DMS 273 treated with DMSO at 0.1 percent for 48 hours (cell line): Measurements from ENCODE around the gene ADGRD2.

Source experiments
- DNase-seq: peaks from one replicate; lab custom pipeline; 2025; lab: John Stamatoyannopoulos, UW

The ADGRD2 gene

DNA sequence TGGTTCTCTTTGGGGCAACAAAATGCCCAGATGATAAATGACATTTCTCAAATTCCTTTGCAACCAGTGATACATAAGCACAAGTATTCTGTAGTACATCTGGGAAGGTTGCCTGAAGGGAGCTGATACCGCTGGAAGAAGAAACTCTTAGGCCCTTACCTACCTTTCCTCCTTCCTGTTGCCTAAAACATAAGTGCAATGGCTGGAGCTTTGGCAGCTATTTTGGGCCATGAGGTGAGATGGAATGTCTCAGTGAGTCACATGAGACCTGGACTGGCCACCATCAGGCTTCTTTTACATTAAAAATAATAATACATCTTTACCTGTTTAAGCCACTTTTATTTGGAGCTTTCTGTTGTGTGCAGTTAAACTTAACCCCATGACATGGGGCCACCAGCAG is 11.2 kb upstream of the ADGRD2 start:
- no peak for DNase-seq

DNA sequence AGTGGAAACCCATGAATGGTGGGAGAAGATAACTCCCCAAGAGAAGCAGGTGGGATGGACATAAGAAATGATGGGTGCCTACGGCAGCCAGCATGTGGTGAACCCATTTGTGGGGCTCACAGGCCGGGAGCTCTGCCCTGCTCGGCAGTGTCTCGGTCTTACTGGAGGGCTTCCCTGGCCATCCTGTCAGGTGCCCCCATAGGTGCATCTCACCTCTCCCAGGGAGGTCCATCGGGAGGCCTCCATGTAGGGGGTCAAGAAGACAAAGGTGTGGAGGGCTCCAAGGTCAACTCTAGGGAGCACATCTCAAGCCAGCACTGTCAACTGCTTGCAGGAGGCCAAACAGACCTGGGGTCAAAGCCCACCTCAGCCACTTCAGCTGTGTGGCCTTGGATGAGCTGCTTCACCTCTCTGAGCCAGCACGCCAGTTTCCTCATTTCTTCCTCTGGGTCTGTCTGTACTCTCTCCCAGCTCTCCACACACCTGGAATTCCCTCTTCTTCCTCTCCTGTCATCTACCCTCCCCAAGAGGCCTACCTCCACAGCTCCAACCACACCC is 10.5 kb upstream of the ADGRD2 start:
- no peak for DNase-seq

DNA sequence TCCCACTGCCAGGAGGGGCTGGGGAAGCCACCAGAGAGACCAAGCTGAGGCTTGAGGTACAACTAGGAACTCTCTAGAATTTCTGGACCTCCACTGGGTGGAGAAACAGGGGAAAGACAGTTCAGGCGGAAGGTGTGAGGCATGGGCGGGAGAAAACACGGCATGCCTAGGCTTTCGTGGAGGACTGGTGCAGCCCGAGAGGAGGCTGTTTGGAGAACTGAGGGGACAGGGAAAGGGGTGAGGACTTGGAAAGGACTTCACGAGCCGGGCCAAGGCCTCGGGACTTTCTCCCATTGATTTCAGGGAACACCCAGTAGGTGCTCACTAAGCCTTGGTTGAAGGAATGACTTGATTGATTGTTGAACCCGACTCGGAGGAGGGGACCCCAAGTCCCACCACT is 9.5 kb upstream of the ADGRD2 start:
- no peak for DNase-seq

DNA sequence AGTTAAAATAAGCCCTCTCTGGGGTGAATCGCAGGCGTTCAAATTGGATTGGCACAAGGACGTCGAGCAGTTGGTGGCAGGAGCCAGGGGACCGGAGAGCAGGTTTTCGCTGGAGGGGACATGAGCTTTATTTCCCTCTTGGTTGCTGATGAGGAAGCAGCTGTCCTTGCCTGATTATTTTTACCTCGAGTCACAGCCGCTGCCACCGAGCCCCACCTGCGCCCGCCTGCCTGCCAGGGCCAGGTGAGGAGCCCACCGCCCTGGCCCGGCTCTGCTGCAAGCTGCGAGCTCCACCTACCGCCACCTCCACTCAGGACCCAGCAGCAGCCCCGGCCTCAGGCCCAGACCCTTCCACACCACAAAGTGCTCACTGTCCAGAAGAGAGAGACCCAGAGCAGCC is 9.0 kb upstream of the ADGRD2 start:
- no peak for DNase-seq

DNA sequence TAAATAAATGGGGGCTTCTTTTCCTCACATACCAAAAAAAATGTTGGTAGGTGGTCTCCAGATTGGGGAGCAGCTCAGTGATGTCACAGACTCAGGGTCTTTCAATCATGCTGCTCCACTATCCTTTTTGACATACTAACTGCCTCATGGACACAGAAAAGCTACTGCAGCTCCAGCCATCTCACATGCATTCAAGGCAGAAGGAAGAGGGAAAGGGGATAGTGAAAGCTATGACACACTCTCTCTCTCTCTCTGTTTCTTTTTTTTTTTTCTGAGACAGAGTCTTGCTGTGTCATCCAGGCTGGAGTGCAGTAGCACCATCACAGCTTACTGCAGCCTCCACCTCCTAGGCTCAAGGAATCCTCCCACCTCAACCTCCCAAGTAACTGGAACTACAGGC is 7.9 kb upstream of the ADGRD2 start:
- no peak for DNase-seq

- DNase-seq = no peak
Observed at GRCh38 chr9:124442826-124443225, 7.4 kb upstream of the ADGRD2 start.

- no peak for DNase-seq
Observed at GRCh38 chr9:124443625-124444024, 6.6 kb upstream of the ADGRD2 start.

DNA sequence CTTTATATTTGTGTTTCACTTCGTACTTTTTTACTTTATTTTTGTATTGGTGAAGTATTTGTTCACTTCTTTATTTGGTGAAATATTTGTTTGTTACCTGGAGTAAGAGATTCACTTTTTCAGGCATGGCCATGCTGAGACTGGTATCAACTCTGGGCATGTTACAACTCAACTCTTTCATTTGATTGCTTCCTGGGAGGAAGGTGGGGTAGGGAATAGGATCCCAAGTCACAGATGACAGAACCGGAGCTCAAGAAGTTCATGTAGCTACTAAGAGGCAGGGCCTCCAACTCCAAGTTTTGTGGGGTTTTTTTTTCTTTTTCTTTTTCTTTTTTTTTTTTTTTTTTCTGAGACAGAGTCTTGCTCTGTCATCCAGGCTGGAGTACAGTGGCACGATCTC is 6.1 kb upstream of the ADGRD2 start:
- DNase-seq = no peak

GRCh38 chr9:124447297-124447661 is 3.0 kb upstream of the ADGRD2 start:
- DNase-seq = no peak

DNA sequence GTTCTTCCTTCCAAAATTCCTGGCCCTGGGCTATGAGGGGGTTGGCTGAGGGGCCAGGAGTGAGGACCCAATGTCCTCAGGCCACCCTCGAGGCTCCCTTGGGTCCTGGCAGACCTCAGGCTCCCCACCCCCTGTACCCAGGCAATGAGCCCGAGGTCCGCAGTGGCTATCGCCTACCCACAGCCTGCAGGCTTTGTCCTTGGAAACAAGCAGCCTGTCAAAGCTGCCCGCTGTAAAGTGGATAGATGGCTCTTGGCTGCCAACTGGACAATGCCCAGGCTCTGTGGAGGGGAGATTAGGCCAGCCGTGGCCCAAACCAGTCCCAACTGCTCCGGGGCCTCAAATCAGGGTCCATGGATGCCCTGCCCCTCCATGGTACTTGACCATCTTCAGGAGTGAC is 2.2 kb upstream of the ADGRD2 start:
- no peak for DNase-seq

DNA sequence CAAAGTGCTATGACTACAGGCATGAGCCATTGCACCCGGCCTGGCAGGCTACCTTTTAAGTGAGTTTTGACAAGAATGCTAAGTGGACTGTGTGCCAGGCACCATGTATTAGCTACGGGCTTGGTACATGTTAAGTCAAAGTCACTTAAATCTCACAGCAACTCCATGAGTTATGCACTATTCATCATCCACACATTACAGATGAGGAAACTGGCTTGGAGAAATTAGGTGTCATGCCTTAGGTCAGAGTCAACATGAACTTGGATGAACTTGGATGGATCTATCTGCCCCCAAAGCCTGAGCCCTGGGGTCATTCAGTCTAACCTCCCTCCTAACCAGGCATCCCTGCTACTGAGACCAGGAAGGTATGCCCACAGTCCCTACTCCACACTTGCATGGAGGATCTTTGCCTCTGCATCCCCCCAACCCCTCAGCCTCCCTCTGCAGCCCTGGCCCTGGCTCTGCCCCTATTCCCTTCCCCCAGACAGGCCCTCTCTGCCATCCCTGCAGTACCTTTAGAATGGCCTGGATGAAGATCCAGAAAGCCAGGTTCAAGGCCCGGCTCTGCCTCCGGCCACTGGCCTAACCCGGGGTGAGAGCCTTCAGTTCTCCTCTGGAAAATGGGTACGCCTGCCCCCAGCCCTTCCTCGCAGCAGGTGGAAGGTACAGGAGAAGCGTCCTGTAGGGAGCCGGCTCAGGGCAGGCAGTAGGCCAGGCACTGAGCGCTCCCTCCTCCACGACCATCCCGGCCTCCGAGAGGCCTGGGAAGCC is 685 bp upstream of the ADGRD2 start:
- DNase-seq = no peak

DNA sequence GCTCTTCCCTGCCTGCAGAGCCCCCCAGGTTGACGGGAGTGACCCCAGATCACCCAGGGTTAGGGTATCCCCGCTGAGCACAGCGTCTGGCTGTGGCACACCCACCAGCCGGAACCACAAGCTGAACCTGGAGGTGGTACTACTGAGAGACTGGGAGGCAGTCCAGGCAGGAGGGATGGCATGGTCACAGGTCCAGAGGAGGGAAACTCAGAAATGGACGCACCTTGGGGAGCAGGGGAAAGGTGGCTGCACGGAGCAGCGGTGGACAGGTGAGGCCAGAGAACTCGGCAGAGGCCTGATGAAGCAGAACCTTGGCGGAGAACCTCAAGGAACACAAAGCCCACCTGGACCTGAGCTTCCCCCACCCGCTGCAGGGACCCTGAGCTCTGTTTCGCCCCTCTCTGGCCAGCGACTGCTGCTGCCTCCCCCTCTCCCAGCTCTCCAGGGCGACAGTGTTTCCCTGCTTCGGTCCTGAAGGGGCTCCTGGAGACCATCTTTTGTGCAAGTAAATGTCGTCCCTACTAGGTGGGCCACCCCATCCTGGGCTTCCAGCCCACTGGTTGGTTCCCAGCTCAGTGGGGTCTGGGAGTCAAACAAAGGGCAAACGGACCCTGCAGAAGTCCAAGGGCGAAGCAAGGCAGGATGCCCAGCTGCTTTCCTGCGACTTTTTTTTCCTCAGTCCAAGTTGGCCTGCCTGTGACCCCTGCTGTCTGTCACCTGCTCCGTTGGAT is 845 bp downstream of the ADGRD2 start:
- DNase-seq = no peak

- no peak for DNase-seq
Observed at GRCh38 chr9:124452326-124452725, 2.1 kb downstream of the ADGRD2 start.

DNA sequence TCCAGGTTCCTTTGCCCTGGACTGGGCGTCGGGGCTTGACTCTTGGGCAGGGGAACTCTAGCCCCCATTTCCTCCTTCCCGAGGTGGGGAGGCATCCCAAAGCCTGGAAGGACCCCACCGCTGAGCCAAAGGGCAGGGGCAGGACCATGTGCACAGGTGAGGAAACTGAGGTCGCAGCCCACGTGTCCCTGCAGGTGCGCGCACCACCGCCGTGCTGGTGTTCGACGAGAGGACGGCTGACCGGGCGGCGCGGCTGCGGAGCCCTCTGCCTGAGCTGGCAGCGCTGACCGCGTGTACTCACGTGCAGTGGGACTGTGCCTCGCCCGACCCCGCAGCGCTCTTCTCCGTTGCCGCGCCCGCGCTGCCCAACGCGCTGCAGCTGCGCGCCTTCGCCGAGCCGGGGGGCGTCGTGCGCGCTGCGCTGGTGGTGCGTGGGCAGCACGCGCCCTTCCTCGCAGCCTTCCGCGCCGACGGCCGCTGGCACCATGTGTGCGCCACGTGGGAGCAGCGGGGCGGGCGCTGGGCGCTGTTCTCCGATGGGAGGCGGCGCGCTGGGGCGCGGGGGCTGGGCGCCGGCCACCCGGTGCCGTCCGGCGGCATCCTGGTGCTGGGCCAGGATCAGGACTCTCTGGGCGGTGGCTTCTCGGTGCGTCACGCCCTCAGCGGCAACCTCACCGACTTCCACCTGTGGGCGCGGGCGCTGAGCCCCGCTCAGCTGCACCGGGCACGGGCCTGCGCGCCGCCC is 2.8 kb downstream of the ADGRD2 start:
- DNase-seq = no peak

GRCh38 chr9:124453586-124454191 is 3.4 kb downstream of the ADGRD2 start:
- no peak for DNase-seq

GRCh38 chr9:124454296-124454695 is 4.0 kb downstream of the ADGRD2 start:
- DNase-seq = no peak

- DNase-seq = no peak
Observed at GRCh38 chr9:124454791-124455443, 4.7 kb downstream of the ADGRD2 start.

GRCh38 chr9:124455820-124456219 is 5.6 kb downstream of the ADGRD2 start:
- DNase-seq = no peak

DNA sequence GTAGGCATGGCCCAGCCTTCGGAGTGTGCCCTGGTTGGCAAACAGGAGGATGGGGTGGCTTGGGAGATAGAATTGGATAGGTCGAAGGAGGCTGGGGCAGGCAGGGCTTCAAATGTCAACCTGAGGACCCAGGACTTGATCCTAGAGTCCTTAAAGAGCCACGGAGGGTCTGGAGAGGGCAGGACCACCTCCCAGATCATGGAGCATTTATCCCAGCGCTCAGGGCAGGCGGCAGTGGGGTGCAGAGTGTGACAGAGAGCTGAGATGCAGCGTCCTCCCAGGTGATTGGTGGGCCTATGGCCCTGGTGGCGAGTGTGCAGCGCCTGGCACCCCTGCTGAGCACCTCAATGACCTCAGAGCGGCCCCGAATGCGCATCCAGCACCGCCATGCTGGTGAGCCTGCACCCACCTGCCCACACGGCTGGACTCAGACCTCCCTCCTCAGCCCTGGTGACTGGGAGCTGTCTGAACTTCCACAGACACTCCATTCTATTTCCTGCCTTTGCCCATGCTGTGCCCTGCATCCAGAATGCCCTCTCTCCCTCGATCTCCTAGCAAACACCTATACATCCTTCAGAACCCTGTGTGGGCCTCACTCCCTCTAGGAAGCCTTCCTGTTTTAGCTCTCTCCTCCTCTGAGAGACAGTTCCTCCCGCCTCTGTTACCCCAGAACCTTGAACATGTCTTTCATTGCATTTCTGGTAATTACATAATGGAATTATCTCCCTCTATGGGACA is 6.3 kb downstream of the ADGRD2 start:
- DNase-seq = no peak

GRCh38 chr9:124457079-124457886 is 7.0 kb downstream of the ADGRD2 start:
- no peak for DNase-seq
